Naive thymus-derived CD4-positive, alpha-beta T cell (primary cell): ENCODE measurements around the gene AJM1. TPM values are rescaled to one million over a fixed set of nuclear protein-coding genes. Genes with fewer than 3 reads are reported as not detected.

Experiments used
- ATAC-seq: fragments of 150-1000 bp; cut with Tn5 transposase; 2 replicates; pipeline ENCODE4 v1.10.0; 2021; ENCODE audit warnings: mild to moderate bottlenecking, moderate library complexity
- CTCF ChIA-PET: fragments of 350-600 bp; sonication (Branson Sonifier 250); formaldehyde crosslinking; loops from one replicate; lab custom pipeline; 2021; ENCODE audit warnings: antibody characterized with exemption; lab: Charles Lee
- POLR2A ChIA-PET: fragments of 350-600 bp; sonication (Branson Sonifier 250); formaldehyde crosslinking; loops from one replicate; lab custom pipeline; 2021; ENCODE audit warnings: antibody characterized with exemption, inconsistent platforms; lab: Charles Lee
- DNase-seq, 9 donors: peaks; one replicate each; pipeline versions ENCODE4 v3.0.0 to v3.0.0-alpha.2; 2020 to 2022; ENCODE audit warnings: mixed read lengths in 1 of 9
- H3K27ac ChIP-seq: one replicate; pipeline ENCODE4 v1.7.0; 2013; ENCODE audit warnings: mild to moderate bottlenecking, low read depth, low read length, moderate library complexity
- H3K27me3 ChIP-seq, 2 donors: one replicate each; pipeline ENCODE4 v1.7.0; 2013; ENCODE audit warnings: low read length in 2 of 2, mild to moderate bottlenecking in 2 of 2, moderate library complexity in 2 of 2; ENCODE audit not compliant: control insufficient read depth in 2 of 2, insufficient read depth in 2 of 2
- H3K36me3 ChIP-seq, 3 experiments: 1 replicate in 2 of 3; 2 replicates in 1 of 3; pipeline ENCODE4 v1.7.0; 2013; ENCODE audit warnings: low read length in 3 of 3, mild to moderate bottlenecking in 3 of 3, moderate library complexity in 1 of 3; ENCODE audit not compliant: insufficient read depth in 3 of 3, control insufficient read depth in 2 of 3
- H3K4me1 ChIP-seq, 2 donors: one replicate each; pipeline ENCODE4 v1.7.0; 2013; ENCODE audit warnings: low read length in 2 of 2, mild to moderate bottlenecking in 2 of 2, moderate library complexity in 1 of 2; ENCODE audit not compliant: control insufficient read depth in 2 of 2, insufficient read depth in 2 of 2
- H3K4me3 ChIP-seq: 2 replicates; pipeline ENCODE4 v1.7.0; 2013; ENCODE audit warnings: mild to moderate bottlenecking, low read length
- H3K9me3 ChIP-seq, 3 experiments: 1 replicate in 2 of 3; 2 replicates in 1 of 3; pipeline ENCODE4 v1.7.0; 2013; ENCODE audit warnings: low read length in 3 of 3; ENCODE audit not compliant: control insufficient read depth in 2 of 3
- H3K27ac Mint-ChIP-seq, 9 donors: one replicate each; pipeline ENCODE4 v1.8.0; 2020 to 2022; ENCODE audit warnings: mixed read lengths in 9 of 9, mild to moderate bottlenecking in 8 of 9, moderate library complexity in 5 of 9, inconsistent platforms in 2 of 9
- H3K27me3 Mint-ChIP-seq, 5 donors: one replicate each; pipeline ENCODE4 v1.8.0; 2021 to 2022; ENCODE audit warnings: mixed read lengths in 5 of 5, mild to moderate bottlenecking in 1 of 5
- H3K36me3 Mint-ChIP-seq, 5 donors: one replicate each; pipeline ENCODE4 v1.8.0; 2020 to 2022; ENCODE audit warnings: mixed read lengths in 5 of 5, mild to moderate bottlenecking in 3 of 5, inconsistent platforms in 1 of 5
- H3K4me1 Mint-ChIP-seq, 7 donors: one replicate each; pipeline ENCODE4 v1.8.0; 2020 to 2022; ENCODE audit warnings: mixed read lengths in 7 of 7, mild to moderate bottlenecking in 3 of 7, inconsistent platforms in 1 of 7
- H3K4me3 Mint-ChIP-seq, 10 donors: one replicate each; pipeline ENCODE4 v1.8.0; 2020 to 2022; ENCODE audit warnings: mild to moderate bottlenecking in 10 of 10, mixed read lengths in 10 of 10, moderate library complexity in 6 of 10, inconsistent platforms in 2 of 10
- H3K9me3 Mint-ChIP-seq, 11 donors: one replicate each; pipeline ENCODE4 v1.8.0; 2020 to 2022; ENCODE audit warnings: mixed read lengths in 11 of 11, mild to moderate bottlenecking in 4 of 11, inconsistent platforms in 1 of 11, moderate library complexity in 1 of 11
- intact Hi-C, 2 donors: fragments of 100-400 bp; cut with micrococcal nuclease; formaldehyde crosslinking; loops; one replicate each; pipeline ENCODE4 v1.15.1; 2023
- polyA plus RNA-seq, 2 donors: library from polyadenylated mRNA; unstranded; fragments of 300-500 nt; fragmentation: Illumina TruSeq; gene quantifications; one replicate each; pipeline ENCODE4 v1.2.3, GENCODE V29; 2021
- total RNA-seq, 6 experiments: library from RNA in 5 of 6; stranded (reverse) in 5 of 6; gene quantifications; 1 replicate in 5 of 6; 2 replicates in 1 of 6; pipeline ENCODE4 v1.2.3 and lab custom pipeline; 2021 to 2026

Gene AJM1
- total and polyA plus RNA-seq, 7 experiments from 2014 or later = 0.04 to 7.5 (median 1.3) TPM; not detected in 1

GRCh38 chr9:136815422-136815782 is 26.9 kb upstream of the AJM1 start:
- ChIA-PET POLR2A (interaction anchor here (0.6 to 1.0 kb wide), 3 partner anchors 8 to 395 kb away, joined by 3 read pairs; no protein-coding TSS in a partner anchor), CTCF (no interaction called here)
- Mint-ChIP-seq H3K36me3 (peaks cover 13 to 23% (median 21%) of the 10 kb centered on the region in 5 donors), H3K27me3 (no peaks in the 10 kb centered on the region), H3K4me3 (peak overlapping the region in 1 of 10 donors; percentile 46), H3K9me3 (no peaks in the 10 kb centered on the region), H3K27ac (no peak overlapping the region), H3K4me1 (peaks cover 31 to 46% (median 38%) of the 10 kb centered on the region in 7 donors)
- Histone ChIP-seq H3K27me3 (no peaks in the 10 kb centered on the region), H3K9me3 (no peaks in the 10 kb centered on the region), H3K36me3 (no peaks in the 10 kb centered on the region), H3K27ac (no peak overlapping the region), H3K4me1 (peaks cover 0 to 4% of the 10 kb centered on the region in 2 donors), H3K4me3 (no peak overlapping the region)
- ATAC-seq = no peak
- intact Hi-C loops = no loop called here
- DNase-seq = no peak

GRCh38 chr9:136820971-136821825 is 21.1 kb upstream of the AJM1 start:
- peak overlapping the region in 4 of 10 donors; percentile 27 to 63 (median 43) for H3K4me3 Mint-ChIP-seq
- peaks cover 0 to 31% (median 0%) of the 10 kb centered on the region in 3 experiments for H3K36me3 ChIP-seq
- H3K27me3 ChIP-seq = no peaks in the 10 kb centered on the region
- POLR2A ChIA-PET = no interaction called here
- CTCF ChIA-PET = interaction anchor here (0.8 kb wide), 1 partner anchor 214 kb away, joined by 4 read pairs; no protein-coding TSS in a partner anchor
- no peaks in the 10 kb centered on the region for H3K27me3 Mint-ChIP-seq
- DNase-seq = no peak
- ATAC-seq = peak; percentile 36
- H3K9me3 Mint-ChIP-seq = no peaks in the 10 kb centered on the region
- intact Hi-C loops = no loop called here
- H3K36me3 Mint-ChIP-seq = peaks cover 0 to 6% (median 4%) of the 10 kb centered on the region in 5 donors
- no peak overlapping the region for H3K4me3 ChIP-seq
- H3K4me1 ChIP-seq = no peaks in the 10 kb centered on the region
- no peaks in the 10 kb centered on the region for H3K9me3 ChIP-seq
- H3K27ac ChIP-seq = no peak overlapping the region
- H3K27ac Mint-ChIP-seq = peak overlapping the region in 1 of 9 donors; percentile 69
- peaks cover 10 to 17% (median 15%) of the 10 kb centered on the region in 7 donors for H3K4me1 Mint-ChIP-seq

GRCh38 chr9:136821826-136822544 is 20.3 kb upstream of the AJM1 start:
- DNase-seq (no peak), ATAC-seq (no peak)
- CTCF ChIA-PET = no interaction called here
- H3K9me3 Mint-ChIP-seq = no peaks in the 10 kb centered on the region
- intact Hi-C loops = no loop called here
- peaks cover 9 to 14% (median 12%) of the 10 kb centered on the region in 7 donors for H3K4me1 Mint-ChIP-seq
- no peak overlapping the region for H3K4me3 Mint-ChIP-seq
- POLR2A ChIA-PET = no interaction called here
- Histone ChIP-seq H3K27me3 (no peaks in the 10 kb centered on the region), H3K36me3 (peaks cover 0 to 39% (median 0%) of the 10 kb centered on the region in 3 experiments), H3K4me3 (no peak overlapping the region), H3K9me3 (no peaks in the 10 kb centered on the region), H3K4me1 (no peaks in the 10 kb centered on the region), H3K27ac (no peak overlapping the region)
- H3K36me3 Mint-ChIP-seq = peaks cover 0 to 4% (median 2%) of the 10 kb centered on the region in 5 donors
- no peak overlapping the region for H3K27ac Mint-ChIP-seq
- no peaks in the 10 kb centered on the region for H3K27me3 Mint-ChIP-seq

GRCh38 chr9:136823136-136824046 is 18.9 kb upstream of the AJM1 start:
- Mint-ChIP-seq H3K4me1 (peaks cover 7 to 12% (median 11%) of the 10 kb centered on the region in 7 donors), H3K9me3 (no peaks in the 10 kb centered on the region), H3K27ac (no peak overlapping the region), H3K36me3 (peaks cover 0 to 2% (median 0%) of the 10 kb centered on the region in 5 donors), H3K4me3 (no peak overlapping the region), H3K27me3 (no peaks in the 10 kb centered on the region)
- H3K4me1 ChIP-seq = no peaks in the 10 kb centered on the region
- DNase-seq = no peak
- no peak for ATAC-seq
- intact Hi-C loops = no loop called here
- H3K4me3 ChIP-seq = no peak overlapping the region
- H3K27me3 ChIP-seq = no peaks in the 10 kb centered on the region
- H3K9me3 ChIP-seq = no peaks in the 10 kb centered on the region
- H3K27ac ChIP-seq = no peak overlapping the region
- POLR2A ChIA-PET = interaction anchor here (0.6 to 0.8 kb wide), 2 partner anchors 636 to 859 kb away, joined by 3 to 4 read pairs; partner anchors contain the start of gene NSMF
- H3K36me3 ChIP-seq = peaks cover 0 to 48% (median 0%) of the 10 kb centered on the region in 3 experiments
- CTCF ChIA-PET = no interaction called here

- H3K4me3 Mint-ChIP-seq = no peak overlapping the region
- Histone ChIP-seq H3K4me1 (no peaks in the 10 kb centered on the region), H3K4me3 (no peak overlapping the region), H3K27ac (no peak overlapping the region), H3K27me3 (no peaks in the 10 kb centered on the region), H3K36me3 (peaks cover 0 to 61% (median 3%) of the 10 kb centered on the region in 3 experiments), H3K9me3 (no peaks in the 10 kb centered on the region)
- no peak overlapping the region for H3K27ac Mint-ChIP-seq
- peaks cover 0 to 3% (median 0%) of the 10 kb centered on the region in 5 donors for H3K36me3 Mint-ChIP-seq
- peaks cover 5 to 9% (median 6%) of the 10 kb centered on the region in 7 donors for H3K4me1 Mint-ChIP-seq
- H3K9me3 Mint-ChIP-seq = no peaks in the 10 kb centered on the region
- ChIA-PET POLR2A (interaction anchor here (0.7 to 0.8 kb wide), 2 partner anchors 374 to 857 kb away, joined by 3 to 4 read pairs; no protein-coding TSS in a partner anchor), CTCF (no interaction called here)
- intact Hi-C loops = no loop called here
- ATAC-seq (no peak), DNase-seq (no peak)
- H3K27me3 Mint-ChIP-seq = no peaks in the 10 kb centered on the region
Observed at GRCh38 chr9:136824496-136825225, 17.6 kb upstream of the AJM1 start.
